ENCODE results near the gene GABPB1. TPM values are rescaled to one million over a fixed set of nuclear protein-coding genes. Genes with fewer than 3 reads are reported as not detected.

GABPB1 gene
- total and polyA plus RNA-seq, 2 of the 13 experiments (the other 11 are each of a cell fraction or from before 2014, with no cell fraction given): 17.5 to 39.5 TPM

DNA sequence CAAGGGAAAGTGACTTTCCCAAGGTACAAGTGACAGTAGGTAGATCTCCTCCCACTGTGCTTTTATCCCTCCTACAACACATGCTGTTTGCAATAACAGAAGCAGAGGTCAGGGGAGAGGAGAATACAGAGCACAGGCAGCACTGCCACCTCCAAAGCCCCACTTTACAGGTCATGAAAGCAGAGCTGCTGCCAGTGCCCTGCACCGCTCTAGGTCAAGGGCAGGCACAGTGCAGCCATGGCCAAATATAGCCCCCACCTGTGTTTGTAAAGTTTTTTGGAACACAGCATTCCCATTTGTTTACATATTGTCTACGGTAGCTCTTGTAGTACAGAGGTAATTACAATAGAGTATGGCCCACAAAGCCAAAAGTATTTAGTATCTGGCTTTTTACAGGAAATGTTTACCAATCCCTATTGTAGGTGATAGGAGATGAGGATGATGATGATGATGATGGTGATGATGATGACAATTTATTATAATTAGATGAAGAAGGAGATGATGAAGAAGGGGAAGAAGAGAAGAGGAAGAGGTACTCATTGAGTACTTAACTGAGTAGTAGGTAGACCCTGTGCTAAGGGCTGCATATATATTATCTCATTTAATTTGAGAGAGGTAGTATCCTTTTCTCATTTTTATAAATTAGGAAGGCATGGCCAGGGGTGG lies 109.9 kb downstream of the GABPB1 start (continued):
- TF ChIP-seq SIN3B (IDR thresholded peaks at IDR 0.05; ENCODE audit: low read length) (no peak), ZZZ3 (CRISPR knock-in tag; IDR thresholded peaks at IDR 0.05; ENCODE audit: borderline replicate concordance) (no peak), MAFG (CRISPR knock-in tag; IDR thresholded peaks at IDR 0.05) (no peak), POGZ (CRISPR knock-in tag; IDR thresholded peaks at IDR 0.05) (peak; percentile 16; the same call in 1 of the 2 replicates), ZNF224 (CRISPR knock-in tag; IDR thresholded peaks at IDR 0.05) (no peak), ARID5B (CRISPR knock-in tag; IDR thresholded peaks at IDR 0.05) (peak; percentile 48), MEF2D (CRISPR knock-in tag; IDR thresholded peaks at IDR 0.05) (peak; percentile 78; the same call in 1 of the 2 replicates), ZBTB7B (CRISPR knock-in tag; IDR thresholded peaks at IDR 0.05) (0 out of 2 replicates have a peak, but pooled peaks have one; percentile 38), ZNF264 (CRISPR knock-in tag; IDR thresholded peaks at IDR 0.05) (no peak), ZNF12 (CRISPR knock-in tag; IDR thresholded peaks at IDR 0.05) (no peak), CEBPG (CRISPR knock-in tag; IDR thresholded peaks at IDR 0.05) (no peak), ATF7-NPFF (CRISPR knock-in tag; IDR thresholded peaks at IDR 0.05; ENCODE audit: low read depth) (no peak), SOX6 (IDR thresholded peaks at IDR 0.05) (no peak), SOX6 (CRISPR knock-in tag; IDR thresholded peaks at IDR 0.05) (peak; percentile 59), YEATS2 (CRISPR knock-in tag; IDR thresholded peaks at IDR 0.05; ENCODE audit: borderline replicate concordance) (no peak), ZBTB26 (CRISPR knock-in tag; IDR thresholded peaks at IDR 0.05; ENCODE audit: borderline replicate concordance) (no peak), STAG1 (CRISPR knock-in tag; IDR thresholded peaks at IDR 0.05) (no peak), ZNF510 (CRISPR knock-in tag; IDR thresholded peaks at IDR 0.05; ENCODE audit: low read depth) (no peak), NFE2 (CRISPR knock-in tag; IDR thresholded peaks at IDR 0.05) (no peak), ZNF225 (CRISPR knock-in tag; IDR thresholded peaks at IDR 0.05) (no peak), PITX1 (CRISPR knock-in tag; IDR thresholded peaks at IDR 0.05) (0 out of 2 replicates have a peak, but pooled peaks have one; percentile 35), SMAD3 (CRISPR knock-in tag; IDR thresholded peaks at IDR 0.05) (no peak), NPAS2 (CRISPR knock-in tag; IDR thresholded peaks at IDR 0.05; ENCODE audit: borderline replicate concordance) (no peak), SSRP1 (CRISPR knock-in tag; IDR thresholded peaks at IDR 0.05) (no peak)
- TF ChIP-seq, protein P1, sequence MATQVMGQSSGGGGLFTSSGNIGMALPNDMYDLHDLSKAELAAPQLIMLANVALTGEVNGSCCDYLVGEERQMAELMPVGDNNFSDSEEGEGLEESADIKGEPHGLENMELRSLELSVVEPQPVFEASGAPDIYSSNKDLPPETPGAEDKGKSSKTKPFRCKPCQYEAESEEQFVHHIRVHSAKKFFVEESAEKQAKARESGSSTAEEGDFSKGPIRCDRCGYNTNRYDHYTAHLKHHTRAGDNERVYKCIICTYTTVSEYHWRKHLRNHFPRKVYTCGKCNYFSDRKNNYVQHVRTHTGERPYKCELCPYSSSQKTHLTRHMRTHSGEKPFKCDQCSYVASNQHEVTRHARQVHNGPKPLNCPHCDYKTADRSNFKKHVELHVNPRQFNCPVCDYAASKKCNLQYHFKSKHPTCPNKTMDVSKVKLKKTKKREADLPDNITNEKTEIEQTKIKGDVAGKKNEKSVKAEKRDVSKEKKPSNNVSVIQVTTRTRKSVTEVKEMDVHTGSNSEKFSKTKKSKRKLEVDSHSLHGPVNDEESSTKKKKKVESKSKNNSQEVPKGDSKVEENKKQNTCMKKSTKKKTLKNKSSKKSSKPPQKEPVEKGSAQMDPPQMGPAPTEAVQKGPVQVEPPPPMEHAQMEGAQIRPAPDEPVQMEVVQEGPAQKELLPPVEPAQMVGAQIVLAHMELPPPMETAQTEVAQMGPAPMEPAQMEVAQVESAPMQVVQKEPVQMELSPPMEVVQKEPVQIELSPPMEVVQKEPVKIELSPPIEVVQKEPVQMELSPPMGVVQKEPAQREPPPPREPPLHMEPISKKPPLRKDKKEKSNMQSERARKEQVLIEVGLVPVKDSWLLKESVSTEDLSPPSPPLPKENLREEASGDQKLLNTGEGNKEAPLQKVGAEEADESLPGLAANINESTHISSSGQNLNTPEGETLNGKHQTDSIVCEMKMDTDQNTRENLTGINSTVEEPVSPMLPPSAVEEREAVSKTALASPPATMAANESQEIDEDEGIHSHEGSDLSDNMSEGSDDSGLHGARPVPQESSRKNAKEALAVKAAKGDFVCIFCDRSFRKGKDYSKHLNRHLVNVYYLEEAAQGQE (IDR thresholded peaks at IDR 0.05; ENCODE audit: borderline replicate concordance in 1 of 2, low read depth in 1 of 2, low read length in 2 of 2): no peak

All from HepG2 (cell line).